HEK293 (cell line): ENCODE data around the gene ATP6V0B.

Experiments
- CTCF ChIA-PET: fragments of 350-600 bp; formaldehyde crosslinking; extraction: SDS; loops from one replicate; lab custom pipeline; 2021; ENCODE audit warnings: antibody characterized with exemption; lab: Yijun Ruan, JAX
- POLR2A ChIA-PET: fragments of 300-600 bp; formaldehyde crosslinking; extraction: SDS; loops from one replicate; lab custom pipeline; 2020; ENCODE audit warnings: antibody characterized with exemption, inconsistent platforms; lab: Yijun Ruan, JAX
- H3K27ac ChIP-seq: fragments of 200-500 bp; sonication (Bioruptor generic); 2 replicates; pipeline ENCODE4 v1.5.1; 2014; ENCODE audit warnings: low read depth, low read length, control low read depth, inconsistent platforms; ENCODE audit errors: extremely low read depth
- H3K36me3 ChIP-seq, 2 experiments: fragments of 200-500 bp in 1 of 2; sonication (Bioruptor generic) in 1 of 2; 1 replicate in 1 of 2; 2 replicates in 1 of 2; pipeline ENCODE4 v1.5.1; 2014 to 2017; ENCODE audit warnings: inconsistent platforms in 2 of 2, low read length in 2 of 2; ENCODE audit not compliant: control insufficient read depth in 2 of 2, insufficient read depth in 1 of 2
- H3K4me1 ChIP-seq: fragments of 200-500 bp; sonication (Bioruptor generic); 2 replicates; pipeline ENCODE4 v1.5.1; 2014; ENCODE audit warnings: mild to moderate bottlenecking, low read length, inconsistent platforms; ENCODE audit not compliant: control insufficient read depth, insufficient read depth
- H3K4me3 ChIP-seq: 2 replicates; pipeline ENCODE4 v1.5.1; 2011; ENCODE audit warnings: low read depth, mild to moderate bottlenecking, control low read depth, low read length, moderate library complexity
- H3K9me3 ChIP-seq: fragments of 200-500 bp; sonication (Bioruptor generic); 2 replicates; pipeline ENCODE4 v1.5.1; 2014; ENCODE audit warnings: low read depth, low read length, inconsistent platforms; ENCODE audit not compliant: control insufficient read depth, insufficient read depth
- GLI2 ChIP-seq: fragments of 450-650 bp; formaldehyde crosslinking; IDR thresholded peaks from 2 replicates; pipeline ENCODE4; 2017; ENCODE audit warnings: missing biosample characterization, missing genetic modification characterization, low read depth, borderline replicate concordance
- GLI4 ChIP-seq: fragments of 450-650 bp; formaldehyde crosslinking; IDR thresholded peaks from 2 replicates; pipeline ENCODE4 v1.5.1; 2016; ENCODE audit warnings: missing biosample characterization, missing genetic modification characterization
- GLIS2 ChIP-seq: fragments of 450-650 bp; formaldehyde crosslinking; IDR thresholded peaks from 2 replicates; pipeline ENCODE4 v1.5.1; 2016; ENCODE audit warnings: missing biosample characterization, missing genetic modification characterization
- KLF10 ChIP-seq: fragments of 450-650 bp; IDR thresholded peaks from 2 replicates; pipeline ENCODE4 v1.5.1; 2018; ENCODE audit warnings: missing biosample characterization, mild to moderate bottlenecking, missing genetic modification characterization
- MEIS1 ChIP-seq: sonication (generic); formaldehyde crosslinking; IDR thresholded peaks from 2 replicates; pipeline ENCODE4 v1.8.1; 2022; ENCODE audit warnings: missing genetic modification reagents, mild to moderate bottlenecking, borderline replicate concordance
- OSR2 ChIP-seq: fragments of 450-650 bp; formaldehyde crosslinking; IDR thresholded peaks from 2 replicates; pipeline ENCODE4 v1.5.1; 2016; ENCODE audit warnings: missing biosample characterization, missing genetic modification characterization
- PRDM1 ChIP-seq: fragments of 450-650 bp; formaldehyde crosslinking; IDR thresholded peaks from 2 replicates; pipeline ENCODE4; 2016; ENCODE audit warnings: missing biosample characterization, missing genetic modification characterization
- REPIN1 ChIP-seq: fragments of 450-650 bp; formaldehyde crosslinking; IDR thresholded peaks from 2 replicates; pipeline ENCODE4 v1.5.1; 2017; ENCODE audit warnings: missing biosample characterization, missing genetic modification characterization, low read depth
- SALL2 ChIP-seq: fragments of 450-650 bp; formaldehyde crosslinking; IDR thresholded peaks from 2 replicates; pipeline ENCODE4 v1.5.0; 2017; ENCODE audit warnings: missing biosample characterization, mild to moderate bottlenecking, missing genetic modification characterization, borderline replicate concordance
- SCRT1 ChIP-seq: fragments of 450-650 bp; formaldehyde crosslinking; IDR thresholded peaks from 2 replicates; pipeline ENCODE4 v1.5.1; 2016; ENCODE audit warnings: missing biosample characterization, missing genetic modification characterization, borderline replicate concordance
- SCRT2 ChIP-seq: fragments of 450-650 bp; formaldehyde crosslinking; IDR thresholded peaks from 2 replicates; pipeline ENCODE4 v1.5.1; 2016; ENCODE audit warnings: missing biosample characterization, missing genetic modification characterization
- TRIM28 ChIP-seq: IDR thresholded peaks from 2 replicates; pipeline ENCODE4 v1.6.1; 2011; ENCODE audit warnings: low read length, control low read depth, borderline replicate concordance
- ZFP69B ChIP-seq: fragments of 450-650 bp; formaldehyde crosslinking; IDR thresholded peaks from 2 replicates; pipeline ENCODE4 v1.5.1; 2016; ENCODE audit warnings: missing biosample characterization, missing genetic modification characterization
- ZNF184 ChIP-seq: fragments of 450-650 bp; IDR thresholded peaks from 2 replicates; pipeline ENCODE4 v1.5.1; 2018; ENCODE audit warnings: missing biosample characterization, mild to moderate bottlenecking, missing genetic modification characterization
- ZNF19 ChIP-seq: fragments of 450-650 bp; formaldehyde crosslinking; IDR thresholded peaks from 2 replicates; pipeline ENCODE4; 2016; ENCODE audit warnings: missing biosample characterization, missing genetic modification characterization, low read depth
- ZNF324 ChIP-seq: fragments of 450-650 bp; formaldehyde crosslinking; IDR thresholded peaks from 2 replicates; pipeline ENCODE4 v1.5.1; 2016; ENCODE audit warnings: missing biosample characterization, missing genetic modification characterization
- ZNF391 ChIP-seq: fragments of 450-650 bp; formaldehyde crosslinking; IDR thresholded peaks from 2 replicates; pipeline ENCODE4 v1.5.1; 2016; ENCODE audit warnings: low read depth, missing biosample characterization, missing genetic modification characterization, borderline replicate concordance
- ZNF426 ChIP-seq: fragments of 450-650 bp; formaldehyde crosslinking; IDR thresholded peaks from 2 replicates; pipeline ENCODE4 v1.5.1; 2017; ENCODE audit warnings: missing biosample characterization, missing genetic modification characterization, mild to moderate bottlenecking, inconsistent platforms, moderate library complexity
- ZNF529 ChIP-seq: fragments of 450-650 bp; formaldehyde crosslinking; IDR thresholded peaks from 2 replicates; pipeline ENCODE4 v1.5.1; 2017; ENCODE audit warnings: missing genetic modification characterization, missing biosample characterization; ENCODE audit not compliant: insufficient replicate concordance
- ZNF549 ChIP-seq: fragments of 450-650 bp; IDR thresholded peaks from 2 replicates; pipeline ENCODE4 v1.5.1; 2018; ENCODE audit warnings: missing biosample characterization, missing genetic modification characterization, mild to moderate bottlenecking, inconsistent platforms, moderate library complexity
- ZNF626 ChIP-seq: fragments of 450-650 bp; sonication (Bioruptor Pico); formaldehyde crosslinking; IDR thresholded peaks from 2 replicates; pipeline ENCODE4 v1.5.1; 2018; ENCODE audit warnings: missing biosample characterization, missing genetic modification characterization, inconsistent platforms
- ZNF654 ChIP-seq: fragments of 450-650 bp; formaldehyde crosslinking; IDR thresholded peaks from 2 replicates; pipeline ENCODE4 v1.5.1; 2016; ENCODE audit warnings: low read depth, missing biosample characterization, missing genetic modification characterization
- ZNF707 ChIP-seq: fragments of 450-650 bp; formaldehyde crosslinking; IDR thresholded peaks from 2 replicates; pipeline ENCODE4 v1.5.1; 2016; ENCODE audit warnings: missing biosample characterization, missing genetic modification characterization
- ZNF791 ChIP-seq: fragments of 450-650 bp; formaldehyde crosslinking; IDR thresholded peaks from 2 replicates; pipeline ENCODE4 v1.5.1; 2016; ENCODE audit warnings: missing biosample characterization, missing genetic modification characterization
- ZNF837 ChIP-seq: fragments of 450-650 bp; formaldehyde crosslinking; IDR thresholded peaks from 2 replicates; pipeline ENCODE4 v1.5.1; 2016; ENCODE audit warnings: missing biosample characterization, missing genetic modification characterization
- ZSCAN30 ChIP-seq: fragments of 450-650 bp; IDR thresholded peaks from 2 replicates; pipeline ENCODE4 v1.5.1; 2018; ENCODE audit warnings: missing biosample characterization, mild to moderate bottlenecking, missing genetic modification characterization, moderate library complexity
- TF ChIP-seq, protein P1 (sequence below): fragments of 450-650 bp; formaldehyde crosslinking; IDR thresholded peaks from 2 replicates; pipeline ENCODE4 v1.5.1; 2016; ENCODE audit warnings: missing biosample characterization, missing genetic modification characterization
- TF ChIP-seq, protein P2 (sequence below): fragments of 450-650 bp; formaldehyde crosslinking; IDR thresholded peaks from 2 replicates; pipeline ENCODE4 v1.5.1; 2017; ENCODE audit warnings: missing biosample characterization, missing genetic modification characterization
- TF ChIP-seq, protein P3 (sequence below): fragments of 450-650 bp; formaldehyde crosslinking; IDR thresholded peaks from 2 replicates; pipeline ENCODE4 v1.5.1; 2017; ENCODE audit warnings: missing biosample characterization, missing genetic modification characterization

Gene ATP6V0B

GRCh38 chr1:44024031-44024902, 49.5 kb downstream of the ATP6V0B start:
- Histone ChIP-seq H3K36me3 (no peaks in the 10 kb centered on the region), H3K9me3 (no peaks in the 10 kb centered on the region), H3K27ac (no peak overlapping the region), H3K4me1 (no peaks in the 10 kb centered on the region), H3K4me3 (no peak overlapping the region)
- CTCF ChIA-PET = interaction anchor here (0.7 to 1.1 kb wide), 3 partner anchors 12 to 89 kb away, joined by 4 to 8 read pairs (median 4); no protein-coding TSS in a partner anchor
- POLR2A ChIA-PET = no interaction called here
- TF ChIP-seq, protein P1, sequence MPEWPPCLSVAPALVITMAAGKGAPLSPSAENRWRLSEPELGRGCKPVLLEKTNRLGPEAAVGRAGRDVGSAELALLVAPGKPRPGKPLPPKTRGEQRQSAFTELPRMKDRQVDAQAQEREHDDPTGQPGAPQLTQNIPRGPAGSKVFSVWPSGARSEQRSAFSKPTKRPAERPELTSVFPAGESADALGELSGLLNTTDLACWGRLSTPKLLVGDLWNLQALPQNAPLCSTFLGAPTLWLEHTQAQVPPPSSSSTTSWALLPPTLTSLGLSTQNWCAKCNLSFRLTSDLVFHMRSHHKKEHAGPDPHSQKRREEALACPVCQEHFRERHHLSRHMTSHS (tag by site-specific recombination) = no peak
- TF ChIP-seq ZNF654 (tag by site-specific recombination) = no peak
- TF ChIP-seq TRIM28 = no peak
- no peak for TF ChIP-seq SCRT2
- TF ChIP-seq ZNF19 (tag by site-specific recombination) = no peak
- TF ChIP-seq SALL2 (tag by site-specific recombination) = no peak

DNA sequence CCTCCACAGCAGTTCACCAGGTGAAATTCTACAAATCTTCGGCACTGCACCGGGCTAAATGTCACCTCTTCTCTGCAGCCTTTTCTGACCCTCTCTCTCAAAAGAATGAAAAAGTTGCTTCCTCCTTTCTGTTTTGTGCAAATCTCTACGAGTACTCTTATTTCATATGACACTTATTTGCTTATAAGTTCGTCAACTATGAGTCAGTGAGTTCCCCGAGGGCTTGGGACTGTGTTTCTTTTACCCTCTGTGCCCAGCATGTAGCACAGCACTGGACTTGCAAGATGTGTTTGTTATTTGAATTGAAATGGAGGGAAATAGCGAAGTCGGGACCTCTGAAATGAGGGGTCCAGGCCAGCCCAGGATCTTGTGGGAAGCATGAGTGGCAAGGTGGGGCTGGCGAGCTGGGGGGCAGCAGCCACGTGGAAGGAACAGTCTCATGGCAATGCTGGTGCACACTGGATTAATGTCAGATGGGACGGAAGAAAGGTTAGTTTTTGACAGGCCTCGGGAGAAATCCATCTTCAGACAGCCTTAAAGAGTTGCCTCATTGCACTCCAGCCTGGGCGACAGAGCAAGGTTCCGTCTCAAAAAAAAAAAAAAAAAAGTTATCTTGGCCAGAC, 50.3 kb downstream of the ATP6V0B start:
- Histone ChIP-seq H3K4me1 (no peaks in the 10 kb centered on the region), H3K36me3 (no peaks in the 10 kb centered on the region), H3K9me3 (no peaks in the 10 kb centered on the region), H3K27ac (no peak overlapping the region), H3K4me3 (no peak overlapping the region)
- TF ChIP-seq GLI4 (tag by site-specific recombination) = no peak
- no peak for TF ChIP-seq ZSCAN30 (tag by site-specific recombination)
- no peak for TF ChIP-seq ZNF184
- TF ChIP-seq, protein P2, sequence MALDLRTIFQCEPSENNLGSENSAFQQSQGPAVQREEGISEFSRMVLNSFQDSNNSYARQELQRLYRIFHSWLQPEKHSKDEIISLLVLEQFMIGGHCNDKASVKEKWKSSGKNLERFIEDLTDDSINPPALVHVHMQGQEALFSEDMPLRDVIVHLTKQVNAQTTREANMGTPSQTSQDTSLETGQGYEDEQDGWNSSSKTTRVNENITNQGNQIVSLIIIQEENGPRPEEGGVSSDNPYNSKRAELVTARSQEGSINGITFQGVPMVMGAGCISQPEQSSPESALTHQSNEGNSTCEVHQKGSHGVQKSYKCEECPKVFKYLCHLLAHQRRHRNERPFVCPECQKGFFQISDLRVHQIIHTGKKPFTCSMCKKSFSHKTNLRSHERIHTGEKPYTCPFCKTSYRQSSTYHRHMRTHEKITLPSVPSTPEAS (tag by site-specific recombination) = no peak
- no peak for TF ChIP-seq ZNF626 (tag by site-specific recombination)
- TF ChIP-seq KLF10 (tag by site-specific recombination) = no peak
- TF ChIP-seq ZNF549 (tag by site-specific recombination) = no peak
- ChIA-PET POLR2A (no interaction called here), CTCF (interaction anchor here (0.7 to 2.9 kb wide), 3 partner anchors 11 to 90 kb away, joined by 4 to 14 read pairs (median 4); no protein-coding TSS in a partner anchor)

DNA sequence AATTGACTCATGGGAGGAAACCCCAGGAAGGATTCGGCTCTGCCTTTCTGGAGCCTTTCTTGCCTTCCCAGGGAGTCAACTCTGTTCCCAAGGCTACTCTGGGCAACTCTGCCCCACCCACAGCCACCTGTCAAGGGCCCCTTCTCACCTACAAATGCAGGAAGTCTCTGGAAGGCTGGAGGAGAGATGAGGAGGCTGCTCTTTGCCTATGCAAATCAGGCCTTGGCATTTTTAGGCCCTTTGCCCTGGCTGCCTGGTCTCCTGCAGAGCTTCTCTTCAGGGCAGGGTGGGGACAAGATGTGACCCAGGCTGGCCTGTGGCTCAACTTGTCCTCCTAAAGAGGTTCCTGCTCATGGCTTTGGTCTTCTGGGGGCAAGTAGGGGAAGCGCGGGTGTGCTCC, 51.1 kb downstream of the ATP6V0B start:
- ChIA-PET CTCF (interaction anchor here (2.7 to 2.9 kb wide), 2 partner anchors 11 to 20 kb away, joined by 13 to 14 read pairs; no protein-coding TSS in a partner anchor), POLR2A (no interaction called here)
- H3K36me3 ChIP-seq = no peaks in the 10 kb centered on the region
- no peak overlapping the region for H3K4me3 ChIP-seq
- H3K9me3 ChIP-seq = no peaks in the 10 kb centered on the region
- H3K27ac ChIP-seq = no peak overlapping the region
- H3K4me1 ChIP-seq = no peaks in the 10 kb centered on the region
- TF ChIP-seq SCRT1 (tag by site-specific recombination) (no peak), GLI2 (tag by site-specific recombination) (no peak), ZNF707 (tag by site-specific recombination) (no peak), REPIN1 (tag by site-specific recombination) (no peak), ZNF529 (no peak), ZNF426 (tag by site-specific recombination) (no peak), ZNF791 (tag by site-specific recombination) (no peak), PRDM1 (tag by site-specific recombination) (no peak), ZNF324 (tag by site-specific recombination) (no peak), ZNF837 (tag by site-specific recombination) (no peak), OSR2 (tag by site-specific recombination) (no peak), ZNF391 (tag by site-specific recombination) (no peak), GLIS2 (tag by site-specific recombination) (no peak), ZFP69B (no peak), MEIS1 (CRISPR knock-in tag) (no peak)
- TF ChIP-seq, protein P3, sequence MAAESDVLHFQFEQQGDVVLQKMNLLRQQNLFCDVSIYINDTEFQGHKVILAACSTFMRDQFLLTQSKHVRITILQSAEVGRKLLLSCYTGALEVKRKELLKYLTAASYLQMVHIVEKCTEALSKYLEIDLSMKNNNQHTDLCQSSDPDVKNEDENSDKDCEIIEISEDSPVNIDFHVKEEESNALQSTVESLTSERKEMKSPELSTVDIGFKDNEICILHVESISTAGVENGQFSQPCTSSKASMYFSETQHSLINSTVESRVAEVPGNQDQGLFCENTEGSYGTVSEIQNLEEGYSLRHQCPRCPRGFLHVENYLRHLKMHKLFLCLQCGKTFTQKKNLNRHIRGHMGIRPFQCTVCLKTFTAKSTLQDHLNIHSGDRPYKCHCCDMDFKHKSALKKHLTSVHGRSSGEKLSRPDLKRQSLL (tag by site-specific recombination) = no peak
